ENCODE measurements around the gene PKD2L2.
"Not testable (repeated sequence)": the region's sequence is repeated elsewhere in the genome, so short reads cannot be mapped to it uniquely, and the experiment has no call there.

PKD2L2 gene

DNA sequence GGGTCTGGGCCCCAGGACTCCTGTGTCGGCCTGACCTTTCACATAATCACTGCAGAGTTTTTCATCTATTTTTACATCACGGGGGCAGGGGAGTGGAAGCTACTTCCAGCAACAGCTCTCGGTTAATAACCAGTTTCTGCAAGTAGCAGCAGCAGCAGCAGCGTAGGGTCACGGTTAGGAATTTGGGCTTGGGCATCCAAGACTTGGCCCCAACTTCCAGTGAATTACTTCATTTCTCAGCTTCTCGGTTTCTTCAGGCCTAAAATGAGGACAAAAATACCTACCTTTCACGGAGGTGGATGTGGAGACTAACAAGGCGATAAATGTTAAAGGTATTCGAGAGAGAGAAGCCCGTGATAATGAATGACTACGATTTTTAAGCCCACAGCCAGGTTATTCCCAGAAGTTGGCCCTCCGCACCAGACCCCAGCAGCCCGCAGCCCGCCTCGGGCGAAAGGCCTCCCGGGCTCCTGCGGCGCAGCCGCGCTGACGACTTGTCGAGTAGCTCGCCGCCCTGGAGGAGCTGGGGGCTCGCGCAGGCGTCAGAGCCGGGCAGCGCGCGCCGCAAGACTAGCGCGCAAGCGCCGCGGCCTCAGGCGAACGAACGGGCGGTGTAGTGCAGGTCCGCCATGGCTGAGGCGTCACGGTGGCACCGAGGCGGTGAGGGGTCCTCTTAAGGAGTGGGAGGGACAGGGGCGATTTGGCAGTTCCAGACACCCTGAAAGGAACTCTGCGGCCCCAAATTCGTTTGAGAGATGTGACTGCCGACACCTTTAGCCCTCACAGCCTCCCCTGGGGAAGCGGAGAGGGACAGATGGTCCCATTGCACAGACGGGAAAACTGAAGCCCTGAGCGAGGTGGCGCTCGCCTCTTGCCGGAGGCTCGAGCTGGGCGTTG, at the start of gene PKD2L2:
PKD2L2 (plus strand) TSS at position 595 of the 897 bp plus-strand sequence; CDS start at position 630, 35 bp downstream.
- peak; percentile 67 for DNase-seq

DNA sequence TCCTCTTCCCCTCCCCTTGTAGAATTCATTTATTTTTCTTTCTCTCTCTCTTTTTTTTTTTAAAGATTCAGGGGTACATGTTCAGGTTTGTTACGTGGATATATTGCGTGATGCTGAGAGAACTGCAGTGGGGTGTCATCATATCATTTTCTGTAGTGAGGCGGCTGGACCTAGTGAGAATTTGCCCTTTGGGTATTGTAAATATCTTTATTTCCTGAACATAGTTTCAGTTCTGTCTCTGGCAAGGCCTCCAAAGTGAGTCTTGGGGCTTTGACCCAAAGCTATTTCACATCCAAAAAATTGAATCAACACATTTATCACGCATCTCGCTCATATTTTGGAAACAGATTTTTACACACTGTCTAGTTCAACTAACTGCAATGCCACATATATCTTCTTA, 47.0 kb upstream of the PKD2L2 start:
- no peak for DNase-seq

GRCh38 chr5:137843676-137844299, 45.5 kb upstream of the PKD2L2 start:
- peak; percentile 71 for DNase-seq

DNA sequence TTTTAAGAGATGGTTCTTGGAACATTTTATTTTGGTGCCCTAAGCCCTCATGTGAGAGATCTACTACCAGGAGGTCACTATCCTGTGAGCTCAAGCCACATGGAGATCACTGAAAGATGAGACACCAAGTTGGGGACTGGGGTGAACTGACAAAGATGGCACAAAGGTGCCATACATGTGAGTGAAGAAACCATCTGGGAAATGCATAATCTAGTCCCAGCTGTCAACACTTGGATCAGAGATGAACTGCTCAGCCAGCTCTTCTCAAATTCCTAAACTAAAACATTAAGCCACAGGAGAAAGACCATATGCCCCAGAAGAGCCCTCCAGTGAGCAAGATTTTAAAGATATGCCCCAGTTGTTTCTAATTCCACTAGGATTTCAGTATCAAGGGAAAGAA, 43.8 kb upstream of the PKD2L2 start:
- DNase-seq = peak; percentile 59

DNA sequence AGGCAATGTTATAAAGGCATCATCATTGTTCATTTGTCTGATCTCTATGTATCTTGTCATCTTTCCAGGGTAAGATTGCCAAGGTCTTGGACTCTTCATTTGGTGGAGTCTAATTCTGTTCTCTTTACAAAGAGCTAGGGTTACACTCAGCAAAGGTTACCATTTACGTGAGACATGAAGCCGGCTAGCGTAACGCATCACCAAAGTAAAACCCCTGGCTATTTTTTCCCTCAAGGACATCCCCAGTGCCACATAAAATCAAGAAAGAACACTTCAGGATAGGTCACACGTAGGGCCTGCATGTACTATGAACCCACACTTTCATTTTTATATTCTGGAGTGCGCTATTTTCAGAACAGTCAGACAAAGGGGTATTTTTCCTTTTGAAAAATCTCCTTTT, 41.6 kb upstream of the PKD2L2 start:
- DNase-seq = no peak

DNA sequence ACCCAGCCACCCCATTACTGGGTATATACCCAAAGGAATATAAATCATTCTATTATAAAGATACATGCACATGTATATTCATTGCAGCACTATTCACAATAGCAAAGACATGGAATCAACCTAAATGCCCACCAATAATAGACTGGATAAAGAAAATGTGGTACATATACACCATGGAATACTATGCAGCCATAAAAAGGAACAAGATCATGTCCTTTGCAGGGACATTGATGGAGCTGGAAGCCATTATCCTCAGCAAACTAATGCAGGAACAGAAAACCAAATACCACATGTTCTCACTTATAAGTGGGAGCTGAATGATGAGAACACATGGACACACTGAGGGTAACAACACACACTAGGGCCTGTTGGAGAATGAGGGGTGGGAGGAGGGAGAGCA, 36.1 kb upstream of the PKD2L2 start:
- not testable (repeated sequence) for DNase-seq

- DNase-seq = peak; percentile 38
Measured at GRCh38 chr5:137856201-137856600, 33.1 kb upstream of the PKD2L2 start.

- no peak for DNase-seq
Measured at GRCh38 chr5:137856916-137857862, 32.1 kb upstream of the PKD2L2 start.

DNA sequence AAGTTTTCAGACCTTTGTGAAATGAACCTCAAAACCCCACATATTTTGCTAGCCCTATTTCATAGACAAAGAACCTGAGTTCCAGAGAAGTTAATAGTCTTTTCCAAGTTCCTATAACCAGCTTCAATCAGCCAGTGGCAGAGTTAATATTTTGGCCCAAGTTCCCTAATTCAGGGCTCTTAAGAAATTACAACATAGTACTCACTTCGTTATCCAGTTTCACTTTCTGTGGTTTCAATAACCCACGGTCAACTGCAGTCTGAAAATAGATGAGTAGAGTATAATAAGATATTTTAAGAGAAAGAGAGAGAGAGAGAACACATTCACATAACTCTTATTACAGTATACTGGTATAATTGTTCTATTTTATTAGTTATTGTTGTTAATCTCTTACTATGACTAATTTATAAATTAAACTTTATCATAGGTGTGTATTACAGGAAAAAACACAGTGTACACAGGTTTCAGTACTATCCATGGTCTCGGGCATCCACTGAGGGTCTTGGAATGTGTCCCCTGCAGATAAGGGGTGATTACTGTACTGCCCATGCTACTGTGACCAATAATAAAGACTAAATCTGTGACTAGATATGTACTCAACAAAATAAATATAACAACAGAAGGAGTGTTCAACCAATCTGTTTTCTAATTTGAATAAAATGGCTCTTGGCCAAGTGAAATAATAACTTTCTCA, 30.9 kb upstream of the PKD2L2 start:
- DNase-seq = no peak

DNA sequence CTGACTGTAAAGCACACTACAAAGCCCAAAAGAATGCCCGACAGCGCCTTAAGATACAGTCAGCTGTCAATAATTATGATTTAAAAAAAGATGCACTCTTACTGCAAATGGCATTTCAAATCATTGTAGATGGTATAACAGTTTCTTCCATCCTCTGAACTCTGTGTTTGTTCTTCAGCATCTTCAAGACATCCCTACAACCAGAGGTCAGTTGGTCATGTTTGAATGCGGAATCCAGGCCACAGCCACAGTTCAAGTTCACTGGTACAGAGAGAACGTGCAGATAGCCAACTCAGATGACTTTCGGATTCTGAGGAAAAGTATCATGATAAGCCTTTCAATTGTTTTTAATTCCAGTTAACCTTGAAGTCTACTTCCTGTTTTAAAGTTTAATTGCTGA, 30.3 kb upstream of the PKD2L2 start:
- no peak for DNase-seq

GRCh38 chr5:137862251-137862650, 27.0 kb upstream of the PKD2L2 start:
- DNase-seq = no peak

DNA sequence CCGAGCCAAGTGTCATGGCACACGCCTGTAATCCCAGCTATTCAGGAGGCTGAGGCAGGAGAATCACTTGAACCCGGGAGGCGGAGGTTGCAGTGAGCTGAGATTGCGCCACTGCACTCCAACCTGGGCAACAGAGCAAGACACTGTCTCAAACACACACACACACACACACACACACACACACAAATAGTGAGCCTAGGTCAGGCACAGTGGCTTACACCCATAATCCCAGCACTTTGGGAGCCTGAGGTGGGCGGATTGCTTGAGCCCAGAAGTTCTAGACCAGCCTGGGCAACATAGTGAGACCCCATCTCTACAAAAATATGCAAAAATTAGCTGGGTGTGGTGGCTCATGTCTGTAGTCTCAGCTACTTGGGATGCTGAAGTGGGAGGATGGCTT, 25.6 kb upstream of the PKD2L2 start:
- DNase-seq = not testable (repeated sequence)

DNA sequence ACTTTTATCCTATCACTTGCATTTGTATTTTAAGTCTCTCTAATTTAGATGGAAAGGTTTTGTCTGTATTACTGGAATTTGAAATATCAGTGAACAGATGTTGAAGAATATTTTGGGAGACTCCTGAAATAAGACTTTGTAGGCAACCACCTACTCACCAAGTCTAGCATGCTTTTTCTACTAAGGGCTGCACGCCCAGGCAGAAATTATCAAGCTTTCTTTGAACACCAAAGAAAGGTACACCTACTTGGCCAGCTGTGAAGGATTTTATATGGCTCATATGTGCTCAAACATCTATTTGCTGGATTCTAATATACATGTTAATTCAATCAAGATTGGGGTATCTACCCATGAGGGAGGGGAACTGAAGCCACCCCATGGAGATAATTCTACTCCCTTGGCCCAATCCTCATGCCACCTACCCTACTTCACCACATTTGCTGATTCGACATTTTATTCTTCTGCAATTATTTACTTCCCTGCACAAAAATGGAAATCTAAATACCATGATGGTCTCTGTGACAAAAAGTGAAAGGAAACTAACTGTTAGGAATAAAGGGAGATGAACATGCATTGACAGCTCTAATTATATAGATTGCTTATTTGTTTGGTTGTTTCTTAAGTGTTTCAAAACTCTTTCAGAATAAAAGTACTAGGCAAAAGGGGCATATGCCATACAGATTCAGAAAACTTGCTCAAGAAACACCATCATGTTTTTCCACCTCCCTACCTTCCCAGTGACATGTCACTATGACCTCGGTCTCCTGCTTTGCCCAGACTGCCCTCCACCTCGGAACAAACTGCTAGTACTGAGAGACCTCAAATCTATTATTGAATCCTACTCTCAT, 22.5 kb upstream of the PKD2L2 start:
- no peak for DNase-seq

DNA sequence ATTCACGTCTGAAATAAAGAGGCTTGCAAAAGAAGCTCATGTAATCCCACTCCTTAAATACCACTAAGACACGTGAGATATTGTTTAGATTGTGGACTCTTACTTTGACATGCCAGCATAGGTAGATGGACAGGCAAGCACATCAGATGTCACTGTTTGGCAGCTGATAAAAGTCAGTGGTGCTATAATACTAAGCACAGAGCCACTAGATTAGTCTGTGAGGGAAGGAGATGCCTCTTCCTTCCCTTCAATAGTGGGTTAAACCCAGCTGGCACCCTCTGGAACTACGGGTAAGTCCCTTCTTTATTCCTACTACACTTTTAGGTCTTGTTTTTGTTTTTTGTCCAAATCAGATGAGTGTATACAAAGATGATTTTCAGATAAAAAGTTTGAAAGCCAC, 21.6 kb upstream of the PKD2L2 start, which contains the start of gene MYOT:
MYOT (plus strand) TSS at position 197 of the 400 bp plus-strand sequence. CDS start 2,792 bp downstream, outside the sequence.
- peak; percentile 74 for DNase-seq

GRCh38 chr5:137870647-137871339, 18.5 kb upstream of the PKD2L2 start:
- DNase-seq = no peak

GRCh38 chr5:137871571-137871970, 17.7 kb upstream of the PKD2L2 start:
- DNase-seq = no peak

DNA sequence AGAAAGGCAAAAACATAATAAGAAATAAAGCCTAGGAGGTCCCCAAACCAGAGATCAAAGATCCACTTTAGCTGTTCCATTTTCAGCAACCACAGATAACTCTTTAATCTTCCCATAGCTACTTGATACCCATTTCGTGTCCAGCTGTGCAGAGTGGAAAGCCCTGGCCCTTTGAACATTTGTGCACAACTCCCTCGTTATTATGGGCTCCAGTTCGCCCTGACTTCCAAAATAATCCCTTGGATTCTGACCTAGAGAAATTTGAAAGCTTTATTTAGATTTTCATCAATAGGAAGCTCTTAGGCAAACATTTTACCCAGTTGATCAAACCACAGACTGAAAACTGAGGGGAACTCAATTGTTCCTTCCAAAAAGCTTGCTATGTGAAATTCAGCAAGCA, 16.8 kb upstream of the PKD2L2 start:
- DNase-seq = peak; percentile 37

DNA sequence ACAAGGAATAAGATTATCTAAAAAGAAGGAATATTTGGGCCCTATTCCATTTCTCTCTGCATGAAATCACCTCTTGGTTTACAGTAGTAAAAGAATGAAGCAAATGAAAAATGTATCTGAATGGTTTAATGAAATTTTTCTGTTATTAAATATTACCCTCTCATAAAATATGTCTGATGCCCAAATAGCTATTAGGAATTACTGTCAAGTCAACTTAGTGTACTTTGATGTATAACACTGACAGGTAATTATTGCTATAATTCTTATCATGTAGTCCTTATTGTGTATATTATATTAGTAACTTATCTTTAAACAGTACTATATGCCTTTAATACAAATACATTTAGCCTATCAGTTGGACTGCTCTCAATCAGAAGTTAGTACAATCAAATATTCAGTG, 13.2 kb upstream of the PKD2L2 start:
- no peak for DNase-seq

GRCh38 chr5:137880313-137880712, 8.9 kb upstream of the PKD2L2 start:
- DNase-seq = no peak

DNA sequence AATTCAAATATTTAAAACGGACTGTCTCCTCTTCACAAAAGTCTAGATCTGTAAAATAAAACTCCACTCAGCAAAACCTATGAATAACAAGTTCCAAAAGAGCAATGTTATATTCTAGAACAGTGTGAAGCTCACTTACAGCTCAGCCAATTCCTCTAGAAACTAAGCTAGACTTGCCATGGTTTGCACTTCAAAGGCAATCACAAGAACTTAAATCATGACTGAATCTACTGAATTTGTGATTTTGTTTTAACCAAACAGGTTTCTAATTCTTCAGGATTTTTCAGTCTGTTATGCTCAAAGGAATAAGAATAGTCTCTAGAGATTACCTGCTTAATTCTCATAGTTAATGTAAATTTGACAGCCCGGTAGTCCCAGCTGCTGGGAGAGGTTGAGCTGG, 1.4 kb upstream of the PKD2L2 start:
- no peak for DNase-seq

DNA sequence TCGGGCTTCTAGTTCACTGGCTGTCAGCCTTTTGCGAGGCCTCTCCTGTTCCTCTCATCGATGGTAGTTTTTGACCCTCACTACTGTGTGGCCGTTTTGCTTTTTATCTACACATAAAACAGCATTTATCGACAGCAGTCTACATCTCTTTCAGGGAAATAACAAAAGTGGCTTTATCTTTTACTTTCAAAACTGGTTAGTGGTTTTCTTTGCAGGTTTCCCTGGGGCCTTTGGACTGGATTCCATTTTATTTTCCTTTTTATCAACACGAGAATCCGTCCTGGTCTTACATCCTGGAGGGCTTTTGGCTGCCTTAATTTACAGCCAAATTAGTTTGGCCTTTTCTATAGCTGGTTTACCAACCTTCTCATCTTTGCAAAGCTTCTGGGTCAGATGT, 793 bp upstream of the PKD2L2 start:
- DNase-seq = no peak

Data from NCI-H82 (cell line).